ENCODE data around the gene KCNQ5.

KCNQ5 gene

GRCh38 chr6:72616406-72617015 lies 5.4 kb upstream of the KCNQ5 start:
- peak; percentile 58 for TF ChIP-seq CTCF (IDR thresholded peaks at IDR 0.05; ENCODE audit: low read depth, low read length)
- DNase-seq (ENCODE audit: extremely low read depth, low read depth): no peak

- no peak for TF ChIP-seq CTCF (IDR thresholded peaks at IDR 0.05; ENCODE audit: low read depth, low read length)
- no peak for DNase-seq (ENCODE audit: extremely low read depth, low read depth)
Observed at GRCh38 chr6:72617721-72618120, 4.1 kb upstream of the KCNQ5 start.

GRCh38 chr6:72619883-72620696 lies 1.8 kb upstream of the KCNQ5 start:
- DNase-seq (ENCODE audit: extremely low read depth, low read depth): no peak
- no peak for TF ChIP-seq CTCF (IDR thresholded peaks at IDR 0.05; ENCODE audit: low read depth, low read length)

GRCh38 chr6:72620871-72621290 lies 983 bp upstream of the KCNQ5 start:
- DNase-seq (ENCODE audit: extremely low read depth, low read depth): no peak

GRCh38 chr6:72622094-72622940 lies 453 bp downstream of the KCNQ5 start:
- no peak for DNase-seq (ENCODE audit: extremely low read depth, low read depth)
- TF ChIP-seq CTCF (IDR thresholded peaks at IDR 0.05; ENCODE audit: low read depth, low read length): peak; percentile 4; the same call in 1 of the 2 replicates

More at GRCh38 chr6:72620871-72621290, 983 bp upstream of the KCNQ5 start:
- TF ChIP-seq CTCF (IDR thresholded peaks at IDR 0.05; ENCODE audit: low read depth, low read length): no peak

GRCh38 chr6:72623808-72624207 lies 1.9 kb downstream of the KCNQ5 start:
- TF ChIP-seq CTCF (IDR thresholded peaks at IDR 0.05; ENCODE audit: low read depth, low read length): no peak
- no peak for DNase-seq (ENCODE audit: extremely low read depth, low read depth)

All from AG09319 (cell line).